Activated naive CD8-positive, alpha-beta T cell treated with anti-CD3 and anti-CD28 coated beads, Interleukin-2, amount 10 ng/mL, durations not matched to agents 7 days and 5 days (primary cell): ENCODE results near the gene CPA4. TPM values are rescaled to one million over a fixed set of nuclear protein-coding genes. Genes with fewer than 3 reads are reported as not detected.

ENCODE experiments used
- ATAC-seq: fragments of 150-1000 bp; cut with Tn5 transposase; one replicate; pipeline ENCODE4 v1.10.0; 2021; ENCODE audit warnings: low read depth, moderate library complexity
- POLR2A ChIA-PET: fragments of 350-600 bp; sonication (Branson Sonifier 250); formaldehyde crosslinking; loops from one replicate; lab custom pipeline; 2021; ENCODE audit warnings: antibody characterized with exemption; lab: Charles Lee
- DNase-seq: peaks from one replicate; pipeline ENCODE4 v3.0.0; 2021
- H3K27ac Mint-ChIP-seq: one replicate; pipeline ENCODE4 v1.8.0; 2022; ENCODE audit warnings: mild to moderate bottlenecking, mixed read lengths
- H3K27me3 Mint-ChIP-seq: one replicate; pipeline ENCODE4 v1.8.0; 2022; ENCODE audit warnings: mild to moderate bottlenecking, moderate library complexity, mixed read lengths
- H3K36me3 Mint-ChIP-seq: one replicate; pipeline ENCODE4 v1.8.0; 2021; ENCODE audit warnings: mild to moderate bottlenecking, mixed read lengths
- H3K4me1 Mint-ChIP-seq: one replicate; pipeline ENCODE4 v1.8.0; 2021; ENCODE audit warnings: mixed read lengths
- H3K4me3 Mint-ChIP-seq: one replicate; pipeline ENCODE4 v1.8.0; 2022; ENCODE audit warnings: mild to moderate bottlenecking, moderate library complexity, mixed read lengths
- H3K9me3 Mint-ChIP-seq: one replicate; pipeline ENCODE4 v1.8.0; 2021; ENCODE audit warnings: mixed read lengths
- total RNA-seq, 2 experiments: library from RNA; stranded (reverse); gene quantifications; one replicate each; pipeline ENCODE4 v1.2.3, GENCODE V29; 2021

The CPA4 gene
- total RNA-seq, 2 experiments from 2014 or later = not detected

- Mint-ChIP-seq H3K27ac (no peak overlapping the region), H3K4me1 (peaks cover 2% of the 10 kb centered on the region), H3K9me3 (peaks cover 18% of the 10 kb centered on the region), H3K36me3 (peaks cover 3% of the 10 kb centered on the region), H3K27me3 (no peaks in the 10 kb centered on the region), H3K4me3 (no peak overlapping the region)
- POLR2A ChIA-PET = no interaction called here
- no peak for ATAC-seq
- no peak for DNase-seq
Observed at GRCh38 chr7:130360518-130360917, 67.6 kb downstream of the CPA4 start.

GRCh38 chr7:130361681-130362080 lies 68.7 kb downstream of the CPA4 start:
- Mint-ChIP-seq H3K4me1 (peaks cover 7% of the 10 kb centered on the region), H3K27ac (no peak overlapping the region), H3K4me3 (no peak overlapping the region), H3K36me3 (peaks cover 3% of the 10 kb centered on the region), H3K9me3 (peaks cover 18% of the 10 kb centered on the region), H3K27me3 (no peaks in the 10 kb centered on the region)
- ATAC-seq (no peak), DNase-seq (no peak)
- POLR2A ChIA-PET = no interaction called here

GRCh38 chr7:130362251-130362816 lies 69.4 kb downstream of the CPA4 start:
- peaks cover 6% of the 10 kb centered on the region for H3K36me3 Mint-ChIP-seq
- DNase-seq (no peak), ATAC-seq (no peak)
- no peaks in the 10 kb centered on the region for H3K27me3 Mint-ChIP-seq
- POLR2A ChIA-PET = no interaction called here
- peaks cover 18% of the 10 kb centered on the region for H3K9me3 Mint-ChIP-seq
- peaks cover 12% of the 10 kb centered on the region for H3K4me1 Mint-ChIP-seq
- H3K27ac Mint-ChIP-seq = no peak overlapping the region
- H3K4me3 Mint-ChIP-seq = no peak overlapping the region

- ATAC-seq (no peak), DNase-seq (no peak)
- Mint-ChIP-seq H3K36me3 (peaks cover 6% of the 10 kb centered on the region), H3K4me1 (peaks cover 16% of the 10 kb centered on the region), H3K27me3 (no peaks in the 10 kb centered on the region), H3K9me3 (peaks cover 18% of the 10 kb centered on the region), H3K4me3 (no peak overlapping the region), H3K27ac (no peak overlapping the region)
- POLR2A ChIA-PET = no interaction called here
Observed at GRCh38 chr7:130363026-130363847, 70.3 kb downstream of the CPA4 start.

- Mint-ChIP-seq H3K27ac (no peak overlapping the region), H3K4me1 (peaks cover 27% of the 10 kb centered on the region), H3K36me3 (peaks cover 6% of the 10 kb centered on the region), H3K4me3 (no peak overlapping the region), H3K27me3 (no peaks in the 10 kb centered on the region), H3K9me3 (peaks cover 12% of the 10 kb centered on the region)
- DNase-seq = no peak
- POLR2A ChIA-PET = no interaction called here
- no peak for ATAC-seq
Observed at GRCh38 chr7:130364451-130364850, 71.5 kb downstream of the CPA4 start.

GRCh38 chr7:130365088-130365487 lies 72.1 kb downstream of the CPA4 start:
- POLR2A ChIA-PET = no interaction called here
- DNase-seq = no peak
- peaks cover 33% of the 10 kb centered on the region for H3K4me1 Mint-ChIP-seq
- H3K9me3 Mint-ChIP-seq = peaks cover 8% of the 10 kb centered on the region
- H3K4me3 Mint-ChIP-seq = no peak overlapping the region
- H3K27me3 Mint-ChIP-seq = no peaks in the 10 kb centered on the region
- no peak for ATAC-seq
- H3K36me3 Mint-ChIP-seq = peaks cover 6% of the 10 kb centered on the region
- no peak overlapping the region for H3K27ac Mint-ChIP-seq

GRCh38 chr7:130365511-130366441 lies 72.8 kb downstream of the CPA4 start:
- DNase-seq (no peak), ATAC-seq (no peak)
- Mint-ChIP-seq H3K4me3 (peak overlapping the region; percentile 35), H3K36me3 (peaks cover 3% of the 10 kb centered on the region), H3K27me3 (no peaks in the 10 kb centered on the region), H3K27ac (peak overlapping the region; percentile 25), H3K4me1 (peaks cover 33% of the 10 kb centered on the region), H3K9me3 (peaks cover 2% of the 10 kb centered on the region)
- POLR2A ChIA-PET = no interaction called here

- Mint-ChIP-seq H3K36me3 (peaks cover 3% of the 10 kb centered on the region), H3K4me1 (peaks cover 33% of the 10 kb centered on the region)
Observed at GRCh38 chr7:130366564-130366963, 73.6 kb downstream of the CPA4 start.

GRCh38 chr7:130367088-130367755 lies 74.3 kb downstream of the CPA4 start:
- H3K27ac Mint-ChIP-seq = peak overlapping the region; percentile 86
- peaks cover 33% of the 10 kb centered on the region for H3K4me1 Mint-ChIP-seq
- DNase-seq = no peak
- H3K36me3 Mint-ChIP-seq = peaks cover 3% of the 10 kb centered on the region
- POLR2A ChIA-PET = interaction anchor here (1.3 to 2.7 kb wide), 3 partner anchors 26 to 49 kb away, joined by 4 to 12 read pairs (median 5); no protein-coding TSS in a partner anchor
- H3K27me3 Mint-ChIP-seq = no peaks in the 10 kb centered on the region
- peak; percentile 66 for ATAC-seq
- H3K9me3 Mint-ChIP-seq = no peaks in the 10 kb centered on the region
- H3K4me3 Mint-ChIP-seq = peak overlapping the region; percentile 63

More at GRCh38 chr7:130366564-130366963, 73.6 kb downstream of the CPA4 start:
- Mint-ChIP-seq H3K9me3 (no peaks in the 10 kb centered on the region), H3K27me3 (no peaks in the 10 kb centered on the region), H3K4me3 (peak overlapping the region; percentile 63), H3K27ac (peak overlapping the region; percentile 86)
- POLR2A ChIA-PET = no interaction called here
- ATAC-seq = no peak
- no peak for DNase-seq

GRCh38 chr7:130367836-130368746 lies 75.1 kb downstream of the CPA4 start:
- ATAC-seq (no peak), DNase-seq (no peak)
- peaks cover 33% of the 10 kb centered on the region for H3K4me1 Mint-ChIP-seq
- H3K4me3 Mint-ChIP-seq = peak overlapping the region; percentile 63
- POLR2A ChIA-PET = interaction anchor here (0.6 to 2.7 kb wide), 6 partner anchors 25 to 93 kb away, joined by 3 to 12 read pairs (median 4); partner anchors contain the start of gene CEP41
- H3K9me3 Mint-ChIP-seq = no peaks in the 10 kb centered on the region
- no peaks in the 10 kb centered on the region for H3K27me3 Mint-ChIP-seq
- peak overlapping the region; percentile 86 for H3K27ac Mint-ChIP-seq
- H3K36me3 Mint-ChIP-seq = peaks cover 3% of the 10 kb centered on the region

GRCh38 chr7:130369110-130369711 lies 76.2 kb downstream of the CPA4 start:
- POLR2A ChIA-PET = interaction anchor here (1.0 to 2.7 kb wide), 4 partner anchors 25 to 107 kb away, joined by 3 to 12 read pairs (median 4); partner anchors contain the start of gene CEP41
- H3K4me3 Mint-ChIP-seq = peak overlapping the region; percentile 63
- H3K9me3 Mint-ChIP-seq = no peaks in the 10 kb centered on the region
- H3K27me3 Mint-ChIP-seq = no peaks in the 10 kb centered on the region
- H3K27ac Mint-ChIP-seq = peak overlapping the region; percentile 86
- peak; percentile 44 for ATAC-seq
- peaks cover 33% of the 10 kb centered on the region for H3K4me1 Mint-ChIP-seq
- peaks cover 3% of the 10 kb centered on the region for H3K36me3 Mint-ChIP-seq
- DNase-seq = peak; percentile 42
